OCI-LY1 (cell line): ENCODE measurements around the gene TPM3.

Experiments used
- H2AFZ ChIP-seq: fragments of 200-600 bp; sonication (generic), shearing (Covaris generic); 2 replicates; pipeline ENCODE4 v1.6.0; 2014; ENCODE audit warnings: antibody characterized with exemption, mild to moderate bottlenecking, low read length
- H3F3A ChIP-seq: fragments of 200-600 bp; sonication (generic), shearing (Covaris generic); 2 replicates; pipeline ENCODE4 v1.6.0; 2014; ENCODE audit warnings: mild to moderate bottlenecking, antibody characterized with exemption, low read length, moderate library complexity; ENCODE audit not compliant: insufficient read depth
- H3K27ac ChIP-seq: fragments of 200-600 bp; sonication (generic); 2 replicates; pipeline ENCODE4 v1.5.1; 2014; ENCODE audit warnings: low read length, mixed run types, mild to moderate bottlenecking, low read depth; ENCODE audit not compliant: poor library complexity, severe bottlenecking
- H3K27me3 ChIP-seq: fragments of 200-600 bp; sonication (generic); 2 replicates; pipeline ENCODE4 v1.6.0; 2014; ENCODE audit warnings: antibody characterized with exemption, mild to moderate bottlenecking, low read length, moderate library complexity; ENCODE audit not compliant: insufficient read depth
- H3K36me3 ChIP-seq: fragments of 200-600 bp; sonication (generic); 2 replicates; pipeline ENCODE4 v1.6.1; 2014; ENCODE audit warnings: mild to moderate bottlenecking, antibody characterized with exemption, low read length, moderate library complexity, mixed read lengths; ENCODE audit not compliant: insufficient read depth
- H3K4me1 ChIP-seq: fragments of 200-600 bp; sonication (generic); 2 replicates; pipeline ENCODE4 v1.5.1; 2014; ENCODE audit warnings: mild to moderate bottlenecking, low read length, moderate library complexity; ENCODE audit not compliant: insufficient read depth, severe bottlenecking
- H3K4me2 ChIP-seq: fragments of 200-600 bp; sonication (generic), shearing (Covaris generic); 2 replicates; pipeline ENCODE4 v1.6.1; 2014; ENCODE audit warnings: low read length
- H3K4me3 ChIP-seq: fragments of 200-600 bp; sonication (generic); 2 replicates; pipeline ENCODE4 v1.5.1; 2014; ENCODE audit warnings: low read length, low read depth, mild to moderate bottlenecking, mixed read lengths; ENCODE audit not compliant: poor library complexity, severe bottlenecking
- H3K79me2 ChIP-seq: fragments of 200-600 bp; shearing (Covaris generic); 2 replicates; pipeline ENCODE4 v1.6.1; 2016; ENCODE audit warnings: mixed run types, low read length, mixed read lengths; ENCODE audit not compliant: insufficient read depth
- H3K9ac ChIP-seq: fragments of 200-600 bp; sonication (generic), shearing (Covaris generic); 2 replicates; pipeline ENCODE4 v1.6.1; 2014; ENCODE audit warnings: mild to moderate bottlenecking, low read length, mixed read lengths
- H3K9me2 ChIP-seq: fragments of 200-600 bp; sonication (generic), shearing (Covaris generic); 2 replicates; pipeline ENCODE4 v1.6.1; 2014; ENCODE audit warnings: low read depth, mild to moderate bottlenecking, low read length, mixed read lengths
- H3K9me3 ChIP-seq: fragments of 200-600 bp; shearing (Covaris generic); 2 replicates; pipeline ENCODE4 v1.6.1; 2014; ENCODE audit warnings: low read length, mixed read lengths
- H4K20me1 ChIP-seq: fragments of 200-600 bp; sonication (generic), shearing (Covaris generic); 2 replicates; pipeline ENCODE4 v1.6.0; 2016; ENCODE audit warnings: mild to moderate bottlenecking, low read length; ENCODE audit not compliant: insufficient read depth
- CTCF ChIP-seq: fragments of 200-600 bp; sonication (generic), shearing (Covaris generic); IDR thresholded peaks from 2 replicates; pipeline ENCODE4 v1.5.1; 2017; ENCODE audit warnings: mild to moderate bottlenecking, antibody characterized with exemption, low read length, moderate library complexity, mixed read lengths
- EZH2 ChIP-seq: fragments of 200-600 bp; sonication (generic), shearing (Covaris generic); IDR thresholded peaks from 2 replicates; pipeline ENCODE4 v1.8.0; 2017; ENCODE audit warnings: borderline replicate concordance, mixed run types, mild to moderate bottlenecking, antibody characterized with exemption, low read length, moderate library complexity, mixed read lengths

The TPM3 gene

GRCh38 chr1:154190550-154190949, 1.4 kb downstream of the TPM3 start:
- Histone ChIP-seq H3K4me2 (no peak overlapping the region), H3K9me2 (no peaks in the 10 kb centered on the region), H3K36me3 (no peaks in the 10 kb centered on the region), H2AFZ (no peak overlapping the region), H3K9ac (no peak overlapping the region), H3K79me2 (no peaks in the 10 kb centered on the region), H3K4me3 (no peak overlapping the region), H3K9me3 (no peaks in the 10 kb centered on the region), H3F3A (no peaks in the 10 kb centered on the region), H3K27me3 (no peaks in the 10 kb centered on the region), H3K4me1 (no peaks in the 10 kb centered on the region), H4K20me1 (no peaks in the 10 kb centered on the region), H3K27ac (no peak overlapping the region)
- TF ChIP-seq CTCF (no peak), EZH2 (no peak)

- peaks cover 8% of the 10 kb centered on the region for H3K4me1 ChIP-seq
- no peak overlapping the region for H3K27ac ChIP-seq
- no peaks in the 10 kb centered on the region for H3F3A ChIP-seq
- H3K4me2 ChIP-seq: no peak overlapping the region
- no peaks in the 10 kb centered on the region for H3K36me3 ChIP-seq
- H3K4me3 ChIP-seq: no peak overlapping the region
- H4K20me1 ChIP-seq: no peaks in the 10 kb centered on the region
- H3K9me3 ChIP-seq: no peaks in the 10 kb centered on the region
- TF ChIP-seq EZH2 (no peak), CTCF (no peak)
- H2AFZ ChIP-seq: no peak overlapping the region
- H3K9ac ChIP-seq: no peak overlapping the region
- H3K9me2 ChIP-seq: no peaks in the 10 kb centered on the region
- H3K27me3 ChIP-seq: no peaks in the 10 kb centered on the region; the same call in 1 of the 2 replicates
- H3K79me2 ChIP-seq: peaks cover 7% of the 10 kb centered on the region
Observed at GRCh38 chr1:154186852-154187501, 4.9 kb downstream of the TPM3 start.

GRCh38 chr1:154186177-154186576, 5.7 kb downstream of the TPM3 start:
- Histone ChIP-seq H3K4me1 (peaks cover 14% of the 10 kb centered on the region), H3K4me2 (no peak overlapping the region), H3K9me2 (no peaks in the 10 kb centered on the region), H3K9me3 (no peaks in the 10 kb centered on the region), H3K4me3 (no peak overlapping the region), H3K27me3 (no peaks in the 10 kb centered on the region; the same call in 1 of the 2 replicates), H2AFZ (no peak overlapping the region), H3F3A (no peaks in the 10 kb centered on the region), H3K79me2 (peaks cover 15% of the 10 kb centered on the region), H3K9ac (no peak overlapping the region), H3K27ac (no peak overlapping the region), H4K20me1 (no peaks in the 10 kb centered on the region), H3K36me3 (no peaks in the 10 kb centered on the region)
- no peak for TF ChIP-seq EZH2
- peak; percentile 69 for TF ChIP-seq CTCF
